ENCODE results near the gene TMEM59L. TPM values are rescaled to one million over a fixed set of nuclear protein-coding genes. Genes with fewer than 3 reads are reported as not detected.

The TMEM59L gene
- total and polyA plus RNA-seq, 2 of the 13 experiments (the other 11 are each of a cell fraction or from before 2014, with no cell fraction given), result 0.97 to 5.5 TPM

DNA sequence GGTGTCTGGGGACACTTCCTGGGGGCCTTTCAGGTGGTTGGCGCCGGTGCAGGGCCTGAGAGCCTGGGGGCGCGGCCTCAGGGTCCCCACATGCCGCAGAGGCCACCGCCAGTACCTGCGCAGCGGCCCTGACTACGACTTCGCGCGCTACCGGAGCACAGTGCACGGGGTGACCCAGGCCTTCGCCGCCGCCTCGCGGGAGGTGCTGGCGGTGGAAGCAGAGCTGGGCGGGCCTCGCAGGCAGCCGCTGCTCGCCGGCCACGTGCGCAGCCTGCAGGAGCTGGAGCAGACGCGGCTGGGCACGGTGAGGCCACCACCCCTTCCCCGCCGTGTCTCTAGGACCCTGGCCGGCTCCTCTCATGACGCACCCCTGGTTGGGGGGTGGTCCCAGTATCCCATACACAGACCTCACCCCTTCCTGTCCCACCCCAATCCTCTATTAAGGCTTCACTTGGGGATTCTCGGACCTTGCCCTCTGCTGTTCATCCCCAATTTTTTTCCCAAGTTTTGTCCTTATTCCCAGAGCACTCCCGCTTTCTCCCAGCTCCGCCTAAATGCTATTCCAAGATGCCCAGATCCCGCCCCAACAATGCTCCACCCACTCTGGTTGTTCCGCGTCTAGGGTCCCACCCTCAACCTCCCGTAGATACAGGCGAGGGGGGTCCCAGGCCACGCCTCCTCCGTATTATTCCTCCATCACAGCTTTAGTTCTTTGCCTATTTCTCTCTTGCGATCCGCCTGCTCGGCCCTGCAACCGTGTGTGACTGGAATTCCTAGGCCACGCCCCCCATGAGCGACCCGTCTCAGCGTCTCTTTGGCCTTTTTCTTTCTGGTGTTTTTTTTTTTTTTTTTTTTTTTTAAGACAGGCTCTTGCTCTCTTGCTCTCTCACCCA, 23.0 kb upstream of the TMEM59L start (continued):
- TF ChIP-seq CCDC6 (CRISPR knock-in tag; IDR thresholded peaks at IDR 0.05), result peak; percentile 91
- no peak for TF ChIP-seq SRF (IDR thresholded peaks at IDR 0.05; ENCODE audit: low read depth, low read length)
- TF ChIP-seq, protein P1, sequence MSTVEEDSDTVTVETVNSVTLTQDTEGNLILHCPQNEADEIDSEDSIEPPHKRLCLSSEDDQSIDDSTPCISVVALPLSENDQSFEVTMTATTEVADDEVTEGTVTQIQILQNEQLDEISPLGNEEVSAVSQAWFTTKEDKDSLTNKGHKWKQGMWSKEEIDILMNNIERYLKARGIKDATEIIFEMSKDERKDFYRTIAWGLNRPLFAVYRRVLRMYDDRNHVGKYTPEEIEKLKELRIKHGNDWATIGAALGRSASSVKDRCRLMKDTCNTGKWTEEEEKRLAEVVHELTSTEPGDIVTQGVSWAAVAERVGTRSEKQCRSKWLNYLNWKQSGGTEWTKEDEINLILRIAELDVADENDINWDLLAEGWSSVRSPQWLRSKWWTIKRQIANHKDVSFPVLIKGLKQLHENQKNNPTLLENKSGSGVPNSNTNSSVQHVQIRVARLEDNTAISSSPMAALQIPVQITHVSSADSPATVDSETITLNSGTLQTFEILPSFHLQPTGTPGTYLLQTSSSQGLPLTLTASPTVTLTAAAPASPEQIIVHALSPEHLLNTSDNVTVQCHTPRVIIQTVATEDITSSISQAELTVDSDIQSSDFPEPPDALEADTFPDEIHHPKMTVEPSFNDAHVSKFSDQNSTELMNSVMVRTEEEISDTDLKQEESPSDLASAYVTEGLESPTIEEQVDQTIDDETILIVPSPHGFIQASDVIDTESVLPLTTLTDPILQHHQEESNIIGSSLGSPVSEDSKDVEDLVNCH (CRISPR knock-in tag; IDR thresholded peaks at IDR 0.05), result peak; percentile 73; the same call in 1 of the 2 replicates
- TF ChIP-seq, protein P2, sequence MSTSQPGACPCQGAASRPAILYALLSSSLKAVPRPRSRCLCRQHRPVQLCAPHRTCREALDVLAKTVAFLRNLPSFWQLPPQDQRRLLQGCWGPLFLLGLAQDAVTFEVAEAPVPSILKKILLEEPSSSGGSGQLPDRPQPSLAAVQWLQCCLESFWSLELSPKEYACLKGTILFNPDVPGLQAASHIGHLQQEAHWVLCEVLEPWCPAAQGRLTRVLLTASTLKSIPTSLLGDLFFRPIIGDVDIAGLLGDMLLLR (CRISPR knock-in tag; IDR thresholded peaks at IDR 0.05), result peak; percentile 98
- TF ChIP-seq ZNF556 (CRISPR knock-in tag; IDR thresholded peaks at IDR 0.05; ENCODE audit: borderline replicate concordance), result no peak; the same call in 1 of the 2 replicates
- TF ChIP-seq ZSCAN20 (CRISPR knock-in tag; IDR thresholded peaks at IDR 0.05; ENCODE audit: borderline replicate concordance), result no peak; the same call in 1 of the 2 replicates
- TF ChIP-seq ZNF709 (CRISPR knock-in tag; IDR thresholded peaks at IDR 0.05), result peak; percentile 99
- peak; percentile 82; the same call in 1 of the 2 replicates for TF ChIP-seq ZNF788 (CRISPR knock-in tag; IDR thresholded peaks at IDR 0.05; ENCODE audit: borderline replicate concordance)
- TF ChIP-seq KDM3A (CRISPR knock-in tag; IDR thresholded peaks at IDR 0.05; ENCODE audit: low read depth), result no peak; the same call in 1 of the 2 replicates
- TF ChIP-seq CBX1 (IDR thresholded peaks at IDR 0.05; ENCODE audit: low read depth), result peak; percentile 52
- TF ChIP-seq ZFP36L2 (CRISPR knock-in tag; IDR thresholded peaks at IDR 0.05), result no peak
- no peak for TF ChIP-seq HDAC6 (IDR thresholded peaks at IDR 0.05; ENCODE audit: low read depth, low read length)
- peak; percentile 29; the same call in 1 of the 2 replicates for TF ChIP-seq NFYC (CRISPR knock-in tag; IDR thresholded peaks at IDR 0.05)
- no peak for TF ChIP-seq ZNF432 (CRISPR knock-in tag; IDR thresholded peaks at IDR 0.05; ENCODE audit: borderline replicate concordance)
- TF ChIP-seq ZNF3 (CRISPR knock-in tag; IDR thresholded peaks at IDR 0.05), result no peak
- TF ChIP-seq ZNF678 (CRISPR knock-in tag; IDR thresholded peaks at IDR 0.05), result peak; percentile 99
- no peak; the same call in 1 of the 2 replicates for TF ChIP-seq ZNF670 (CRISPR knock-in tag; IDR thresholded peaks at IDR 0.05; ENCODE audit: borderline replicate concordance)
- TF ChIP-seq TOE1 (CRISPR knock-in tag; IDR thresholded peaks at IDR 0.05), result no peak
- TF ChIP-seq, protein P3, sequence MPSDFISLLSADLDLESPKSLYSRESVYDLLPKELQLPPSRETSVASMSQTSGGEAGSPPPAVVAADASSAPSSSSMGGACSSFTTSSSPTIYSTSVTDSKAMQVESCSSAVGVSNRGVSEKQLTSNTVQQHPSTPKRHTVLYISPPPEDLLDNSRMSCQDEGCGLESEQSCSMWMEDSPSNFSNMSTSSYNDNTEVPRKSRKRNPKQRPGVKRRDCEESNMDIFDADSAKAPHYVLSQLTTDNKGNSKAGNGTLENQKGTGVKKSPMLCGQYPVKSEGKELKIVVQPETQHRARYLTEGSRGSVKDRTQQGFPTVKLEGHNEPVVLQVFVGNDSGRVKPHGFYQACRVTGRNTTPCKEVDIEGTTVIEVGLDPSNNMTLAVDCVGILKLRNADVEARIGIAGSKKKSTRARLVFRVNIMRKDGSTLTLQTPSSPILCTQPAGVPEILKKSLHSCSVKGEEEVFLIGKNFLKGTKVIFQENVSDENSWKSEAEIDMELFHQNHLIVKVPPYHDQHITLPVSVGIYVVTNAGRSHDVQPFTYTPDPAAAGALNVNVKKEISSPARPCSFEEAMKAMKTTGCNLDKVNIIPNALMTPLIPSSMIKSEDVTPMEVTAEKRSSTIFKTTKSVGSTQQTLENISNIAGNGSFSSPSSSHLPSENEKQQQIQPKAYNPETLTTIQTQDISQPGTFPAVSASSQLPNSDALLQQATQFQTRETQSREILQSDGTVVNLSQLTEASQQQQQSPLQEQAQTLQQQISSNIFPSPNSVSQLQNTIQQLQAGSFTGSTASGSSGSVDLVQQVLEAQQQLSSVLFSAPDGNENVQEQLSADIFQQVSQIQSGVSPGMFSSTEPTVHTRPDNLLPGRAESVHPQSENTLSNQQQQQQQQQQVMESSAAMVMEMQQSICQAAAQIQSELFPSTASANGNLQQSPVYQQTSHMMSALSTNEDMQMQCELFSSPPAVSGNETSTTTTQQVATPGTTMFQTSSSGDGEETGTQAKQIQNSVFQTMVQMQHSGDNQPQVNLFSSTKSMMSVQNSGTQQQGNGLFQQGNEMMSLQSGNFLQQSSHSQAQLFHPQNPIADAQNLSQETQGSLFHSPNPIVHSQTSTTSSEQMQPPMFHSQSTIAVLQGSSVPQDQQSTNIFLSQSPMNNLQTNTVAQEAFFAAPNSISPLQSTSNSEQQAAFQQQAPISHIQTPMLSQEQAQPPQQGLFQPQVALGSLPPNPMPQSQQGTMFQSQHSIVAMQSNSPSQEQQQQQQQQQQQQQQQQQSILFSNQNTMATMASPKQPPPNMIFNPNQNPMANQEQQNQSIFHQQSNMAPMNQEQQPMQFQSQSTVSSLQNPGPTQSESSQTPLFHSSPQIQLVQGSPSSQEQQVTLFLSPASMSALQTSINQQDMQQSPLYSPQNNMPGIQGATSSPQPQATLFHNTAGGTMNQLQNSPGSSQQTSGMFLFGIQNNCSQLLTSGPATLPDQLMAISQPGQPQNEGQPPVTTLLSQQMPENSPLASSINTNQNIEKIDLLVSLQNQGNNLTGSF (CRISPR knock-in tag; IDR thresholded peaks at IDR 0.05), result peak; percentile 99
